Colonic mucosa (tissue), 4 donors: Measurements from ENCODE around the gene TM9SF3. TPM values are rescaled to one million over a fixed set of nuclear protein-coding genes. Genes with fewer than 3 reads are reported as not detected.

Source experiments
- DNase-seq: peaks from one replicate; pipeline ENCODE4 v3.0.0-alpha.2; 2020
- H3K27ac ChIP-seq: fragments of 200-600 bp; one replicate; pipeline ENCODE4 v1.8.0; 2021
- H3K27me3 ChIP-seq: fragments of 200-600 bp; one replicate; pipeline ENCODE4 v1.8.0; 2021
- H3K36me3 ChIP-seq: fragments of 200-600 bp; one replicate; pipeline ENCODE4 v1.8.0; 2021
- H3K4me1 ChIP-seq: fragments of 200-600 bp; one replicate; pipeline ENCODE4 v1.8.0; 2021; ENCODE audit warnings: mild to moderate bottlenecking
- H3K4me3 ChIP-seq: fragments of 200-600 bp; one replicate; pipeline ENCODE4 v1.8.0; 2021
- H3K9ac ChIP-seq, 2 donors: one replicate each; pipeline ENCODE4 v1.7.0; 2013; ENCODE audit warnings: control low read depth in 2 of 2, low read depth in 2 of 2, low read length in 2 of 2
- H3K9me3 ChIP-seq: fragments of 200-600 bp; one replicate; pipeline ENCODE4 v1.8.0; 2021
- intact Hi-C: fragments of 100-400 bp; cut with DNase I; formaldehyde crosslinking; loops from one replicate; pipeline ENCODE4 v1.14.1; 2022
- total RNA-seq, 2 donors: library from RNA; stranded (reverse); fragmentation: NEBNext Ultra II Directional in 1 of 2; extraction: Animal tissue kit (Norgen Biotek cat#: 25700) in 1 of 2; gene quantifications; one replicate each; pipeline ENCODE4 v1.2.1, GENCODE V29; 2021
- TF ChIP-seq, protein P1 (sequence below): fragments of 200-600 bp; IDR thresholded peaks from one replicate; pipeline ENCODE4 v1.8.0; 2022; ENCODE audit warnings: antibody characterized with exemption, mild to moderate bottlenecking
- donor health status: healthy.
- donor health status: DM: no; HTN: no; CAD: no.
- donor health status: DM: no; HTN: no; CAD: no.

Gene TM9SF3
- total RNA-seq, 2 donors from 2014 or later = 285 to 392 TPM

DNA sequence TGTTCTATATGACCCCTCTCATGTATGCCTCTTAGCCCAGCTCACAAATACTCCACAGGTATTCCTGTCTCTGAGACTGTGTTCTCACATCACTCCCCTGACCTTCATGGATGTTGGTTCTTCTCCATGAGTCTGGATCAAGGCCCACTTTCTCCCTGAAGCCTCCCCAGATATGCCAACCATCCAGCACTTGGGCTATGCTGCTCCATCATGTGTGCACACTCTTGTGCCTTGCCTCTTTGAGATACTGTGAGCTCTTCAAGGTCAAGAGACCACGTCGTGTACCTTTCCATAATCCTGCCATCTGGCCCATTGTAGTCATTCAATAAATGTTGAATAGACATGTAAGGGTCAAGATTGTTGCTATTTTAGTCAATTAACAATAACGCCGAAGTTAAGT is 30.1 kb upstream of the TM9SF3 start:
- Histone ChIP-seq H3K9ac (no peak overlapping the region), H3K4me1 (peaks cover 11% of the 10 kb centered on the region), H3K9me3 (no peaks in the 10 kb centered on the region), H3K27me3 (no peaks in the 10 kb centered on the region), H3K4me3 (no peak overlapping the region), H3K36me3 (no peaks in the 10 kb centered on the region), H3K27ac (no peak overlapping the region)
- TF ChIP-seq, protein P1, sequence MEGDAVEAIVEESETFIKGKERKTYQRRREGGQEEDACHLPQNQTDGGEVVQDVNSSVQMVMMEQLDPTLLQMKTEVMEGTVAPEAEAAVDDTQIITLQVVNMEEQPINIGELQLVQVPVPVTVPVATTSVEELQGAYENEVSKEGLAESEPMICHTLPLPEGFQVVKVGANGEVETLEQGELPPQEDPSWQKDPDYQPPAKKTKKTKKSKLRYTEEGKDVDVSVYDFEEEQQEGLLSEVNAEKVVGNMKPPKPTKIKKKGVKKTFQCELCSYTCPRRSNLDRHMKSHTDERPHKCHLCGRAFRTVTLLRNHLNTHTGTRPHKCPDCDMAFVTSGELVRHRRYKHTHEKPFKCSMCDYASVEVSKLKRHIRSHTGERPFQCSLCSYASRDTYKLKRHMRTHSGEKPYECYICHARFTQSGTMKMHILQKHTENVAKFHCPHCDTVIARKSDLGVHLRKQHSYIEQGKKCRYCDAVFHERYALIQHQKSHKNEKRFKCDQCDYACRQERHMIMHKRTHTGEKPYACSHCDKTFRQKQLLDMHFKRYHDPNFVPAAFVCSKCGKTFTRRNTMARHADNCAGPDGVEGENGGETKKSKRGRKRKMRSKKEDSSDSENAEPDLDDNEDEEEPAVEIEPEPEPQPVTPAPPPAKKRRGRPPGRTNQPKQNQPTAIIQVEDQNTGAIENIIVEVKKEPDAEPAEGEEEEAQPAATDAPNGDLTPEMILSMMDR = no peak
- DNase-seq = no peak
- intact Hi-C loops = no loop called here

DNA sequence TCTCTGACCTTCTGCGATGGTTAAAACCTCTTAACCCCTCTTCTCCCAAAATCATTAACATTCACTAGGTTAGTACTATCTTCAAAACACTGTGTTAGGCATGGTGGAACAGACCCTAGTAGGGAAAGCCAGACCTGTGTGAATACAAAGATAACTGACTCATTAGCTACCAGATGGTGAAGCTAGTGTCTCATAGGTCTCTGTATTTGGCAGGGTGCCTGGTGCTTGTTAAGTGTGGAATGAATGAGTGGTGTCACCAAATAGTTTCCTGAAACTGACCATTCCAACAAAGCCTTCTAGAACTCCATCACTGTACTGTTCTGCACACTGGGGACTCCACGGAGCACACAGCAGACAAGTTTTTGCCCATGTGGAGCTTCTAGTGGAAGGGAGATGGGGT is 27.7 kb upstream of the TM9SF3 start:
- H3K4me3 ChIP-seq = no peak overlapping the region
- no peaks in the 10 kb centered on the region for H3K9me3 ChIP-seq
- TF ChIP-seq, protein P1 = no peak
- intact Hi-C loops = no loop called here
- H3K27ac ChIP-seq = peak overlapping the region; percentile 42
- H3K36me3 ChIP-seq = no peaks in the 10 kb centered on the region
- H3K27me3 ChIP-seq = no peaks in the 10 kb centered on the region
- H3K9ac ChIP-seq = no peak overlapping the region
- DNase-seq = peak; percentile 76
- H3K4me1 ChIP-seq = peaks cover 17% of the 10 kb centered on the region

DNA sequence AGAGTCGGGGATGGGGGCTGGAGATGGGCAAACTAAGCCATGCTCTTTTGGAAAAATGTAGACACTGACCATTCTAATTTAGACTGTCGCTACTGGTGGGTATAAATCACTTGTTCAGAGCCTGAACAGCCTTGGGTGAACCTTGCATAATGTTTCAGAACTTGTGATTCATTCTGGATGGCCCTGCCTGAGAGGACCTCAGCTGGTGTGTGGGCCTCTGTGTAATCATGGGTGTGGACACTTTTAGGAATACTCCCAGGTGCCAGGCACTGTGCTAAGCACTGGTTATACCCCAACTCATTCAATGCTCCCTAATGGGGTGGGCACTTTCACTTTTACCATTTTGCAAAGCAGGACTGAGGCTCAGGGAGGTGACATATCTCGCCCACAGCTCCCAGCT is 26.8 kb upstream of the TM9SF3 start:
- intact Hi-C loops = no loop called here

DNA sequence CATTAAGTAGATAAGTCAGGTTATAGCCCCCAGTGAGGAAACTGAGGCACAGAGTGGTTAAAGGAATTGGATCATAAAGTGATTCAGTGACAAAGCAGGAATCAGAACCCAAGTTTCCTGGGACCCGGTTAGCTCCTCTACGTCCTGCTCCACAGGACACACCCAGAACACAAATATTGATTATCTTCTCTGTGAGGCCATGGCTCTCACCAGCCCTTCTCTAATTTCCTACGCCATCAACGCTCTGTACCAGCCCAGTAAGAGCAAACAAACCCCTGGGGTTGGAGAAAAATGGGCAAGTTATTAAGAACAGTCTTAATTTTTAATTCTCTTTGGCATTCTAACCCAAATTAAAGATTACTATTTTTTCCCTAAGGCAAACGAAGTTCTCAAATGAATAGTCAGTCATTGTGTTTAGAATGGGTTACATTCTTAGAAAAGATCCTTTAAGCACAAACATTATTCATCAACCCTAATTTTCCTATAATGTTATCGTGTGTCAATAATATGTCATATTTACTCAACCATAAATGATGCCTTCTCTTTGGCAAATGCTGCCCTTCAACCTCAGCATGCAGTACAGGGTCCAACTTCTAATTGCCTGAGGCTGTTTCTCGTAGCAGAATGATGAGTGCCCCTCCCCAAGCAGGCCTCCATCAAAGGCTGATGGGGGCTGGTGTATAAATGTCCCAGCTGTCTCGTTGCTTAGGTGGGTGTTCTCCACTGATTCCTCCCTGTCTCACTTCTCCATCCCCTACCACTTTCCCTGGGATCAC is 25.4 kb upstream of the TM9SF3 start:
- Histone ChIP-seq H3K27me3 (no peaks in the 10 kb centered on the region), H3K9ac (peak overlapping the region in 1 of 2 donors; percentile 56), H3K4me3 (no peak overlapping the region), H3K9me3 (no peaks in the 10 kb centered on the region), H3K27ac (peak overlapping the region; percentile 83), H3K36me3 (no peaks in the 10 kb centered on the region), H3K4me1 (peaks cover 22% of the 10 kb centered on the region)
- intact Hi-C loops = no loop called here
- DNase-seq = peak; percentile 63
- TF ChIP-seq, protein P1 = no peak

More for the DNA sequence above, 26.8 kb upstream of the TM9SF3 start:
- Histone ChIP-seq H3K4me3 (no peak overlapping the region), H3K9ac (no peak overlapping the region), H3K27ac (peak overlapping the region; percentile 83), H3K9me3 (no peaks in the 10 kb centered on the region), H3K36me3 (no peaks in the 10 kb centered on the region), H3K27me3 (no peaks in the 10 kb centered on the region), H3K4me1 (peaks cover 20% of the 10 kb centered on the region)
- TF ChIP-seq, protein P1 = no peak
- DNase-seq = peak; percentile 41

DNA sequence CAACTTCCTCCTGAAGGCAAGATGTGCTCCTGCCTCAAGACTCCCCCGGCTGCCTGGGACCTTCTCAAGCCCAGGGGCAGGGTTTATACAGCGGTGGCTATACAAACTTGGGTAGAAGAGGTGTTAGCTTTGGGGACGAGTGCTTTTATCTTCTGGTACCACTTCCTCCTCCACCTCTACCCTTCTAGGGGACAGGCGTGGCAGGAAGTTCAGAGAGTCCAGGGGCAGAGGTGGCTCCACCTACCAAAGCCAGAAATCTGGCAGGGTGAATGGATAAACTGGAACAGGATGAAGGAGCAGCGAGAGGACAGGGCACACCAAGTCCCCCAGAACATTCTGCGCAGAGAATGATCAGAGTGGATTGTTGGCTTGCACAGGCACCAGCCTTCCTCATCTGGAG is 24.0 kb upstream of the TM9SF3 start:
- peak; percentile 86 for DNase-seq
- TF ChIP-seq, protein P1 = no peak
- Histone ChIP-seq H3K27me3 (no peaks in the 10 kb centered on the region), H3K9ac (peak overlapping the region in 1 of 2 donors; percentile 22), H3K36me3 (no peaks in the 10 kb centered on the region), H3K4me3 (no peak overlapping the region), H3K27ac (peak overlapping the region; percentile 83), H3K4me1 (peaks cover 22% of the 10 kb centered on the region), H3K9me3 (no peaks in the 10 kb centered on the region)
- intact Hi-C loops = no loop called here
